Caco-2 (cell line): ENCODE measurements around the gene BCL2L12. TPM values are rescaled to one million over a fixed set of nuclear protein-coding genes. Genes with fewer than 3 reads are reported as not detected.
"Not testable (repeated sequence)": the region's sequence is repeated elsewhere in the genome, so short reads cannot be mapped to it uniquely, and the experiment has no call there.

Source experiments
- BruUV-seq: library from RNA; stranded (reverse); fragments of 400-500 nt; replicated peaks from 2 replicates; lab custom pipeline; 2021; lab: Mats Ljungman, UMichigan
- CTCF ChIA-PET: fragments of 300-600 bp; sonication (Branson Sonifier 250); formaldehyde crosslinking; loops from one replicate; lab custom pipeline; 2022; ENCODE audit warnings: antibody characterized with exemption; lab: Charles Lee
- POLR2A ChIA-PET: fragments of 300-600 bp; sonication (Branson Sonifier 250); formaldehyde crosslinking; loops from one replicate; lab custom pipeline; 2022; ENCODE audit warnings: antibody characterized with exemption; lab: Charles Lee
- DNase-seq, 2 experiments: peaks; one replicate each; pipeline versions ENCODE4 v3.0.0 to v3.0.0-alpha.2; 2020 to 2022
- H3K27me3 ChIP-seq: replicated peaks from 2 replicates; pipeline ENCODE4 v1.6.0; 2011; ENCODE audit warnings: low read length; ENCODE audit not compliant: control insufficient read depth, insufficient read depth
- H3K36me3 ChIP-seq: 2 replicates; pipeline ENCODE4 v1.5.1; 2011; ENCODE audit warnings: low read length; ENCODE audit not compliant: control insufficient read depth, insufficient read depth
- H3K4me1 ChIP-seq: fragments of 250-450 bp; sonication (Bioruptor Pico); 2 replicates; pipeline ENCODE4 v1.5.1; 2020; ENCODE audit warnings: mild to moderate bottlenecking
- H3K4me3 ChIP-seq: 2 replicates; pipeline ENCODE4 v1.5.1; 2011; ENCODE audit warnings: low read depth, mild to moderate bottlenecking, control low read depth, low read length
- H3K9me3 ChIP-seq: fragments of 250-450 bp; sonication (Bioruptor Pico); 2 replicates; pipeline ENCODE4 v1.5.1; 2020; ENCODE audit warnings: mild to moderate bottlenecking, moderate library complexity
- H3K27ac Mint-ChIP-seq: one replicate; pipeline ENCODE4 v1.8.0; 2022; ENCODE audit warnings: mixed read lengths; ENCODE audit not compliant: unreplicated experiment
- H3K27me3 Mint-ChIP-seq: one replicate; pipeline ENCODE4 v1.8.0; 2022; ENCODE audit warnings: mixed read lengths; ENCODE audit not compliant: insufficient read depth, unreplicated experiment
- H3K36me3 Mint-ChIP-seq: one replicate; pipeline ENCODE4 v1.8.0; 2022; ENCODE audit warnings: mild to moderate bottlenecking, mixed read lengths; ENCODE audit not compliant: insufficient read depth, unreplicated experiment
- H3K4me1 Mint-ChIP-seq: one replicate; pipeline ENCODE4 v1.8.0; 2022; ENCODE audit warnings: low read depth, mixed read lengths; ENCODE audit not compliant: unreplicated experiment
- H3K4me3 Mint-ChIP-seq: one replicate; pipeline ENCODE4 v1.8.0; 2022; ENCODE audit warnings: mild to moderate bottlenecking, moderate library complexity, mixed read lengths; ENCODE audit not compliant: unreplicated experiment
- H3K9me3 Mint-ChIP-seq: one replicate; pipeline ENCODE4 v1.8.0; 2022; ENCODE audit warnings: mixed read lengths; ENCODE audit not compliant: unreplicated experiment
- CTCF ChIP-seq, 2 experiments: fragments of 200-600 bp in 1 of 2; IDR thresholded peaks; 1 replicate in 1 of 2; 2 replicates in 1 of 2; pipeline versions ENCODE4 v1.5.1 to v1.8.0; 2011 to 2022; ENCODE audit warnings: antibody characterized with exemption in 1 of 2, control low read depth in 1 of 2, inconsistent platforms in 1 of 2, low read depth in 1 of 2, low read length in 1 of 2, mild to moderate bottlenecking in 1 of 2, moderate library complexity in 1 of 2; ENCODE audit not compliant: insufficient read depth in 1 of 2, severe bottlenecking in 1 of 2, unreplicated experiment in 1 of 2
- intact Hi-C: fragments of 100-400 bp; cut with micrococcal nuclease; formaldehyde crosslinking; loops from one replicate; pipeline ENCODE4 v1.10.0; 2022; ENCODE audit not compliant: unreplicated experiment
- total RNA-seq: library from RNA; stranded (reverse); gene quantifications from 2 replicates; pipeline ENCODE4 v1.2.3, GENCODE V29; 2022

Gene BCL2L12
- total RNA-seq, 1 experiment from 2014 or later: 111 TPM

DNA sequence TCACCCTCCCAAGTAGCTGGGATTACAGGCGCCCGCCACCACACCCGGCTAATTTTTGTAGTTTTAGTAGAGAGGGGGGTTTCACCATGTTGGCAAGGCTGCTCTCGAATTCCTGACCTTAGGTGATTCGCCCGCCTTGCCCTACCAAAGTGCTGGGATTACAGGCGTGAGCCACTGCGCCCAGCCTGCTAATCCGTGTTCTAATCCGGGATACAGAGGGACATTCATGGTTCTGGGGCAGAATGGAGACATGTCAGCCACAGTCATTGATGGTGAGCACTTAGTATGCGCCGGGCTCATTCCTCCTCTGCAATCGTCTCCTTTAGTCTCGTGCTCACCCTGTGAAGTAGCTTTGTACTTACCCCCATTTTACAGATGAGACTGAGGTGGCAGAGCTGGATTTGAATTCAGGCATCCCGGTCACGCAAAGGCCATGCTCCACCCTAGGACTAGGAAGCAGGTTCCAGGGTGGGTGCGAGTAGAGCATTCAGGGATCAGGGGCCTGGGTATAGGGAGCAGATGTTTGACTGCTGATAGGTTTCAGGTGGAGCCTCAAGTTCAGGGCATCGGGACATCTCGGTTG is 34.0 kb upstream of the BCL2L12 start:
- Histone ChIP-seq H3K4me3 (no peak overlapping the region), H3K36me3 (no peaks in the 10 kb centered on the region; the same call in 1 of the 2 replicates), H3K27me3 (no peaks in the 10 kb centered on the region), H3K9me3 (no peaks in the 10 kb centered on the region), H3K4me1 (peaks cover 7% of the 10 kb centered on the region; the same call in 1 of the 2 replicates)
- no peak for TF ChIP-seq CTCF (IDR thresholded peaks at IDR 0.05; ENCODE audit: insufficient read depth in 1 of 2, low read depth in 1 of 2, low read length in 1 of 2, severe bottlenecking in 1 of 2, unreplicated experiment in 1 of 2)
- H3K27ac Mint-ChIP-seq: peak overlapping the region; percentile 44
- ChIA-PET CTCF (interaction anchor here (1.2 kb wide), 1 partner anchor 8 kb away, joined by 6 read pairs; the partner anchor contains the start of gene RRAS), POLR2A (interaction anchor here (0.7 to 1.3 kb wide), 3 partner anchors 9 to 10 kb away, joined by 3 to 10 read pairs (median 4); partner anchors contain the start of genes RRAS and SCAF1)
- H3K27me3 Mint-ChIP-seq: no peaks in the 10 kb centered on the region
- H3K36me3 Mint-ChIP-seq: peaks cover 71% of the 10 kb centered on the region
- H3K4me3 Mint-ChIP-seq: no peak overlapping the region
- H3K9me3 Mint-ChIP-seq: no peaks in the 10 kb centered on the region
- no TSS peak for BruUV-seq
- no peaks in the 10 kb centered on the region for H3K4me1 Mint-ChIP-seq
- intact Hi-C loops: no loop called here
- no peak for DNase-seq

DNA sequence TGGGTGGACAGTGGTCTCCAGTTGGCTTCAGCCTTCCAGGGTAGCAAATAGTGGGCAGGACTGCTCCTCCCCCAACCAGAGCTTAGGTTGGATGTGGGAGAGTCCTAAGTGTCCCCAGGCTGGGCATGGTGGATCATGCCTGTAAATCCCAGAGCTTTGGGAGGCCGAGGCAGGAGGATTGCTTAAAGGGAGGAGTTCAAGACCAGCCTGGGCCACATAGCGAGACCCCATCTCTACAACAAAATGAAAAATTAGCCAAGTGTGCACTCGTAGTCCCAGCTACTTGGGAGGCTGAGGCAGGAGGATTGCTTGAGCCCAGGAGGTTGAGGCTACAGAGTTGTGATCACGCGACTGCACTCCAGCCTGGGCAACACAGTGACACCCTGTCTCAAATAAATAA is 33.2 kb upstream of the BCL2L12 start:
- POLR2A ChIA-PET: interaction anchor here (0.7 kb wide), 1 partner anchor 10 kb away, joined by 3 read pairs; the partner anchor contains the start of gene SCAF1
- H3K27ac Mint-ChIP-seq: peak overlapping the region; percentile 10
- intact Hi-C loops: no loop called here

DNA sequence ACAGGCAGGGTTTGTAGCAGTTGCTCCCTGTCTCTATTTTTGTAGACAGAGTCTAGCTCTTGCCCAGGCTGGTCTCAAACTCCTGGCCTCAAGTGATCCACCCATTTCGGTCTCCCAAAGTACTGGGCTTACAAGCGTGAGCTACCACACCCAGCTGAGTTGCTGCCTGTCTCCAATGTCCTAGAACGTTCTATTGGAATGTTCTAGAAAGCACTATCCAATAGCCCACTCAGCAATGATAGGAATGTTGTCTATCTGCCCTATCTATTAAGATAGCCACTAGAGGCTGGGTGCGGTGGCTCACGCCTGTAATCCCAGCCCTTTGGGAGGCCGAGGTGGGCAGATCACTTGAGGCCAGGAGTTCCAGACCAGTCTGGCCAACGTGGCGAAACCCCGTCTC is 32.5 kb upstream of the BCL2L12 start:
- H3K27me3 Mint-ChIP-seq, H3K4me3 ChIP-seq, H3K27me3 ChIP-seq, H3K36me3 ChIP-seq, H3K4me1 ChIP-seq, H3K4me3 Mint-ChIP-seq, BruUV-seq, intact Hi-C loops, H3K9me3 ChIP-seq, CTCF ChIA-PET, POLR2A ChIA-PET, H3K9me3 Mint-ChIP-seq: not testable (repeated sequence)
- peaks cover 67% of the 10 kb centered on the region for H3K36me3 Mint-ChIP-seq
- peak overlapping the region; percentile 10 for H3K27ac Mint-ChIP-seq
- H3K4me1 Mint-ChIP-seq: peaks cover 10% of the 10 kb centered on the region
- DNase-seq: peak in 1 of 2 experiments; percentile 37

More for the DNA sequence above, 33.2 kb upstream of the BCL2L12 start:
- Mint-ChIP-seq H3K27me3 (no peaks in the 10 kb centered on the region), H3K9me3 (no peaks in the 10 kb centered on the region), H3K4me1 (peaks cover 3% of the 10 kb centered on the region), H3K4me3 (no peak overlapping the region), H3K36me3 (peaks cover 67% of the 10 kb centered on the region)
- Histone ChIP-seq H3K4me1 (peaks cover 7% of the 10 kb centered on the region; the same call in 1 of the 2 replicates), H3K36me3 (no peaks in the 10 kb centered on the region; the same call in 1 of the 2 replicates), H3K27me3 (no peaks in the 10 kb centered on the region), H3K4me3 (no peak overlapping the region), H3K9me3 (no peaks in the 10 kb centered on the region)
- no TSS peak for BruUV-seq
- TF ChIP-seq CTCF (IDR thresholded peaks at IDR 0.05; ENCODE audit: insufficient read depth in 1 of 2, low read depth in 1 of 2, low read length in 1 of 2, severe bottlenecking in 1 of 2, unreplicated experiment in 1 of 2): no peak
- CTCF ChIA-PET: no interaction called here
- DNase-seq: no peak
